HCT116 (cell line): Measurements from ENCODE around the gene JPH3. TPM values are rescaled to one million over a fixed set of nuclear protein-coding genes. Genes with fewer than 3 reads are reported as not detected.

Experiments
- ATAC-seq: fragments of 200-7000 bp; cut with Tn5 transposase; 2 replicates; pipeline ENCODE4 v1.9.1; 2020; ENCODE audit warnings: mild to moderate bottlenecking, moderate library complexity
- BruUV-seq: library from RNA; stranded (reverse); fragments of 400-500 nt; replicated peaks from 2 replicates; lab custom pipeline; 2021; lab: Mats Ljungman, UMichigan
- CTCF ChIA-PET: fragments of 300-600 bp; sonication (Branson Sonifier 250); formaldehyde crosslinking; loops from one replicate; lab custom pipeline; 2021; ENCODE audit warnings: antibody characterized with exemption; lab: Charles Lee
- POLR2A ChIA-PET: fragments of 300-600, 350-600 bp; sonication (Branson Sonifier 250); formaldehyde crosslinking; loops from one replicate; lab custom pipeline; 2021; ENCODE audit warnings: antibody characterized with exemption; lab: Charles Lee
- RAD21 ChIA-PET, 2 experiments: fragments of 300-600 bp; sonication (Branson Sonifier 250); formaldehyde crosslinking; loops; one replicate each; lab custom pipeline; 2023; ENCODE audit warnings: low total read pairs in 2 of 2; ENCODE audit not compliant: uncharacterized antibody in 2 of 2, unreplicated experiment in 2 of 2, low non-redundant PET in 1 of 2; lab: Charles Lee
- DNase-seq: peaks from one replicate; pipeline ENCODE4 v3.0.0-alpha.2; 2010; ENCODE audit warnings: low read depth, low spot score
- H2AFZ ChIP-seq: fragments of 200-600 bp; shearing (Covaris generic), sonication (generic); 2 replicates; pipeline ENCODE4 v1.6.1; 2017; ENCODE audit warnings: low read depth, mixed run types, mixed read lengths, antibody characterized with exemption, low read length; ENCODE audit not compliant: poor library complexity, severe bottlenecking
- H3K27ac ChIP-seq: 2 replicates; pipeline ENCODE4 v1.5.1; 2012; ENCODE audit warnings: low read depth, low read length
- H3K27me3 ChIP-seq: fragments of 200-600 bp; sonication (generic); 2 replicates; pipeline ENCODE4 v1.6.1; 2016; ENCODE audit warnings: mixed run types, low read length, mixed read lengths; ENCODE audit not compliant: insufficient read depth
- H3K36me3 ChIP-seq, 2 experiments: fragments of 200-500 bp in 1 of 2; fragments of 200-600 bp in 1 of 2; sonication (Bioruptor generic) in 1 of 2; sonication (generic) in 1 of 2; 2 replicates each; pipeline versions ENCODE4 v1.5.1 to v1.6.1; 2014 to 2016; ENCODE audit warnings: low read length in 2 of 2, inconsistent platforms in 1 of 2, mixed read lengths in 1 of 2, mixed run types in 1 of 2; ENCODE audit not compliant: insufficient read depth in 2 of 2, control insufficient read depth in 1 of 2
- H3K4me1 ChIP-seq, 2 experiments: fragments of 200-600 bp in 1 of 2; sonication (generic) in 1 of 2; 2 replicates each; pipeline versions ENCODE4 v1.5.1 to v1.6.1; 2012 to 2017; ENCODE audit warnings: low read length in 2 of 2, inconsistent platforms in 1 of 2, mild to moderate bottlenecking in 1 of 2, mixed read lengths in 1 of 2, mixed run types in 1 of 2, moderate library complexity in 1 of 2; ENCODE audit not compliant: insufficient read depth in 2 of 2, control insufficient read depth in 1 of 2
- H3K4me2 ChIP-seq: fragments of 200-600 bp; sonication (generic); 2 replicates; pipeline ENCODE4 v1.6.1; 2017; ENCODE audit warnings: mixed run types, low read length, mixed read lengths
- H3K4me3 ChIP-seq, 2 experiments: fragments of 200-600 bp in 1 of 2; sonication (generic) in 1 of 2; replicated peaks in 1 of 2; 2 replicates each; pipeline ENCODE4 v1.5.1; 2011 to 2016; ENCODE audit warnings: low read length in 2 of 2, control low read depth in 1 of 2, low read depth in 1 of 2, mild to moderate bottlenecking in 1 of 2, mixed read lengths in 1 of 2, mixed run types in 1 of 2
- H3K79me2 ChIP-seq: fragments of 200-600 bp; sonication (generic); 2 replicates; pipeline ENCODE4 v1.6.1; 2017; ENCODE audit warnings: mild to moderate bottlenecking, mixed run types, low read length, moderate library complexity, mixed read lengths; ENCODE audit not compliant: insufficient read depth
- H3K9ac ChIP-seq: fragments of 200-600 bp; sonication (generic); 2 replicates; pipeline ENCODE4 v1.6.1; 2016; ENCODE audit warnings: low read length, mixed read lengths
- H3K9me2 ChIP-seq: fragments of 200-600 bp; sonication (generic), shearing (Covaris generic); 2 replicates; pipeline ENCODE4 v1.6.1; 2017; ENCODE audit warnings: mixed run types, mild to moderate bottlenecking, moderate library complexity; ENCODE audit not compliant: insufficient read depth
- H3K9me3 ChIP-seq, 2 experiments: fragments of 200-500 bp in 1 of 2; fragments of 200-600 bp in 1 of 2; sonication (Bioruptor generic) in 1 of 2; sonication (generic) in 1 of 2; 2 replicates each; pipeline ENCODE4 v1.6.1; 2014 to 2017; ENCODE audit warnings: low read length in 2 of 2, mixed read lengths in 2 of 2, inconsistent platforms in 1 of 2, low read depth in 1 of 2, mild to moderate bottlenecking in 1 of 2, mixed run types in 1 of 2, moderate library complexity in 1 of 2; ENCODE audit not compliant: control insufficient read depth in 1 of 2, insufficient read depth in 1 of 2
- H4K20me1 ChIP-seq: fragments of 200-600 bp; sonication (generic), shearing (Covaris generic); 2 replicates; pipeline ENCODE4 v1.6.1; 2017; ENCODE audit warnings: mixed run types, mild to moderate bottlenecking, moderate library complexity; ENCODE audit not compliant: insufficient read depth
- EZH2 ChIP-seq: fragments of 200-600 bp; sonication (generic); IDR thresholded peaks from 2 replicates; pipeline ENCODE4 v1.6.1; 2017; ENCODE audit warnings: antibody characterized with exemption, mixed run types
- FOSL1 ChIP-seq: IDR thresholded peaks from 2 replicates; pipeline ENCODE4 v1.6.1; 2012; ENCODE audit warnings: low read depth
- JUND ChIP-seq: IDR thresholded peaks from 2 replicates; pipeline ENCODE4 v1.6.1; 2012
- POLR2A ChIP-seq: IDR thresholded peaks from 2 replicates; pipeline ENCODE4 v1.7.0; 2011; ENCODE audit warnings: borderline replicate concordance; ENCODE audit not compliant: insufficient read depth, insufficient read length; ENCODE audit errors: extremely low read depth
- POLR2AphosphoS5 ChIP-seq: IDR thresholded peaks from 2 replicates; pipeline ENCODE4 v1.6.1; 2011; ENCODE audit warnings: mild to moderate bottlenecking, low read depth, low read length, moderate library complexity
- SIN3A ChIP-seq: IDR thresholded peaks from 2 replicates; pipeline ENCODE4 v1.6.1; 2012; ENCODE audit warnings: low read depth
- SRF ChIP-seq: IDR thresholded peaks from 2 replicates; pipeline ENCODE4 v1.6.1; 2012; ENCODE audit warnings: low read depth
- TCF7L2 ChIP-seq: IDR thresholded peaks from 2 replicates; pipeline ENCODE4 v1.7.0; 2011; ENCODE audit warnings: borderline replicate concordance, inconsistent platforms; ENCODE audit not compliant: insufficient read depth, insufficient read length; ENCODE audit errors: extremely low read depth
- ZBTB33 ChIP-seq: IDR thresholded peaks from 2 replicates; pipeline ENCODE4 v1.6.1; 2011; ENCODE audit warnings: mild to moderate bottlenecking, low read length, moderate library complexity; ENCODE audit not compliant: insufficient replicate concordance; ENCODE audit errors: extremely low read depth
- ZFX ChIP-seq: fragments of 450-650 bp; IDR thresholded peaks from 2 replicates; pipeline ENCODE4 v1.6.1; 2017
- intact Hi-C: fragments of 100-400 bp; cut with micrococcal nuclease; formaldehyde crosslinking; loops from 2 replicates; pipeline ENCODE4 v1.10.0; 2022
- total RNA-seq: library from RNA; stranded (reverse); gene quantifications from one replicate; pipeline ENCODE4 v1.2.1, GENCODE V29; 2021; ENCODE audit not compliant: unreplicated experiment

Gene JPH3
- total RNA-seq, 1 experiment from 2014 or later = 0.10 TPM

- POLR2A ChIA-PET = interaction anchor here (1.0 to 1.8 kb wide), 2 partner anchors 10 to 176 kb away, joined by 3 to 12 read pairs; no protein-coding TSS in a partner anchor
- H2AFZ ChIP-seq = no peak overlapping the region
- BruUV-seq = no TSS peak
Measured at GRCh38 chr16:87570572-87570937, 31.8 kb upstream of the JPH3 start.

More at GRCh38 chr16:87570572-87570937, 31.8 kb upstream of the JPH3 start:
- H3K9me3 ChIP-seq = no peaks in the 10 kb centered on the region
- H3K4me2 ChIP-seq = no peak overlapping the region
- no peaks in the 10 kb centered on the region for H3K79me2 ChIP-seq
- CTCF ChIA-PET = interaction anchor here (0.8 to 2.4 kb wide), 12 partner anchors 8 to 199 kb away, joined by 3 to 30 read pairs (median 8); no protein-coding TSS in a partner anchor
- TF ChIP-seq FOSL1 = no peak
- TF ChIP-seq ZFX = no peak
- TF ChIP-seq TCF7L2 = no peak
- no peak for TF ChIP-seq ZBTB33
- TF ChIP-seq POLR2AphosphoS5 = no peak
- no peak for TF ChIP-seq JUND
- TF ChIP-seq SRF = no peak
- TF ChIP-seq EZH2 = no peak
- TF ChIP-seq SIN3A = no peak
- no peak for TF ChIP-seq POLR2A
- TF ChIP-seq, all 23 proteins: peak for 0
- no peak for DNase-seq
- ATAC-seq = no peak
- no peaks in the 10 kb centered on the region for H3K27me3 ChIP-seq
- no peaks in the 10 kb centered on the region for H4K20me1 ChIP-seq
- intact Hi-C loops = loop anchor here (5.0 kb wide), 1 partner anchor 153 kb away; no protein-coding TSS in a partner anchor
- RAD21 ChIA-PET = interaction anchor here in 1 of 2 experiments (0.8 to 1.9 kb wide), 2 partner anchors 19 to 65 kb away, joined by 3 to 13 read pairs; no protein-coding TSS in a partner anchor
- H3K9me2 ChIP-seq = no peaks in the 10 kb centered on the region
- H3K27ac ChIP-seq = no peak overlapping the region
- no peak overlapping the region for H3K4me3 ChIP-seq
- no peak overlapping the region for H3K9ac ChIP-seq
- H3K4me1 ChIP-seq = peaks cover 4 to 8% of the 10 kb centered on the region in 2 experiments; a peak in 3 of 4 replicates
- no peaks in the 10 kb centered on the region for H3K36me3 ChIP-seq
